ENCODE measurements around the gene DCAF10. TPM values are rescaled to one million over a fixed set of nuclear protein-coding genes. Genes with fewer than 3 reads are reported as not detected.

The DCAF10 gene
- polyA plus RNA-seq, 3 donors = 12.4 to 17.2 (median 14.7) TPM

DNA sequence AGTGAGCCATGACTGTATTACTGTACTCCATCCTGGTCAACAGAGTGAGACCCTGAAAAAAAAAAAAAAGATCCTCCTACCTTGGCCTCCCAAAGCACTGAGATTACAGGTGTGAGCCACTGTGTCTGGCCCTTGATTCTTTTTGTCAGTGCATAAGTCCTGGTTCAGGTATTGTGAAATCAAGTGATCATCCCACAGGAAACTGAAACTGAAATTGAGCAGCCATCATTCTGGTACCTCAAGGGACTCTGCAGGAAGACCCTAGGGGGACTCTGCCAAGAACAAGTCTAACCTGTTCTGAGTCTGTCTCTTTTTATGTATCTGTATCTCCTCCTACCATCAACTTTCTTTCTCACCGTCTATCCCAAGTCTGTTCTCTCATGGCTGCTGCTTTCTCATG lies 1.9 kb upstream of the DCAF10 start:
- Histone ChIP-seq H3K4me2 (replicated peaks; ENCODE audit: extremely low read depth, low read length, poor library complexity, severe bottlenecking) (no peak overlapping the region), H3K79me2 (ENCODE audit: insufficient read depth, low read length) (peaks cover 31% of the 10 kb centered on the region), H3K27ac (ENCODE audit: low read depth in 1 of 2, low read length in 2 of 2) (no peak overlapping the region), H3K4me3 (replicated peaks in 1 of 3; ENCODE audit: low read depth in 2 of 3, low read length in 3 of 3) (no peak overlapping the region), H3K9me3 (replicated peaks in 1 of 2; ENCODE audit: control insufficient read depth in 1 of 2, insufficient read depth in 1 of 2, low read length in 2 of 2) (no peaks in the 10 kb centered on the region), H3K36me3 (replicated peaks in 1 of 2; ENCODE audit: control insufficient read depth in 1 of 2, insufficient read depth in 2 of 2, low read length in 2 of 2) (no peaks in the 10 kb centered on the region), H2AFZ (ENCODE audit: insufficient read depth, low read depth, low read length, poor library complexity, severe bottlenecking) (no peak overlapping the region), H4K20me1 (ENCODE audit: insufficient read depth, low read length) (peaks cover 20% of the 10 kb centered on the region), H3K27me3 (ENCODE audit: control insufficient read depth in 2 of 2, insufficient read depth in 2 of 2, low read length in 2 of 2) (peaks cover 0 to 2% of the 10 kb centered on the region in 2 donors), H3K9ac (ENCODE audit: insufficient read depth, low read length, poor library complexity, severe bottlenecking) (no peak overlapping the region), H3K4me1 (ENCODE audit: control insufficient read depth in 1 of 2, insufficient read depth in 2 of 2, low read length in 2 of 2) (peaks cover 39 to 52% of the 10 kb centered on the region in 2 donors)
- TF ChIP-seq, protein P1, sequence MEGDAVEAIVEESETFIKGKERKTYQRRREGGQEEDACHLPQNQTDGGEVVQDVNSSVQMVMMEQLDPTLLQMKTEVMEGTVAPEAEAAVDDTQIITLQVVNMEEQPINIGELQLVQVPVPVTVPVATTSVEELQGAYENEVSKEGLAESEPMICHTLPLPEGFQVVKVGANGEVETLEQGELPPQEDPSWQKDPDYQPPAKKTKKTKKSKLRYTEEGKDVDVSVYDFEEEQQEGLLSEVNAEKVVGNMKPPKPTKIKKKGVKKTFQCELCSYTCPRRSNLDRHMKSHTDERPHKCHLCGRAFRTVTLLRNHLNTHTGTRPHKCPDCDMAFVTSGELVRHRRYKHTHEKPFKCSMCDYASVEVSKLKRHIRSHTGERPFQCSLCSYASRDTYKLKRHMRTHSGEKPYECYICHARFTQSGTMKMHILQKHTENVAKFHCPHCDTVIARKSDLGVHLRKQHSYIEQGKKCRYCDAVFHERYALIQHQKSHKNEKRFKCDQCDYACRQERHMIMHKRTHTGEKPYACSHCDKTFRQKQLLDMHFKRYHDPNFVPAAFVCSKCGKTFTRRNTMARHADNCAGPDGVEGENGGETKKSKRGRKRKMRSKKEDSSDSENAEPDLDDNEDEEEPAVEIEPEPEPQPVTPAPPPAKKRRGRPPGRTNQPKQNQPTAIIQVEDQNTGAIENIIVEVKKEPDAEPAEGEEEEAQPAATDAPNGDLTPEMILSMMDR (IDR thresholded peaks at IDR 0.05) = no peak
- no peak overlapping the region for H3K27ac Mint-ChIP-seq
- H3K9me3 Mint-ChIP-seq = no peaks in the 10 kb centered on the region
- WGBS (ENCODE audit: insufficient coverage) = 100% methylated on average over 1 of the region's 1 CpG
- no peak overlapping the region for H3K4me3 Mint-ChIP-seq
- DNase-seq = no peak
- peaks cover 0 to 4% (median 1%) of the 10 kb centered on the region in 3 donors for H3K27me3 Mint-ChIP-seq (ENCODE audit: low read depth in 3 of 3)
- peaks cover 49% of the 10 kb centered on the region for H3K4me1 Mint-ChIP-seq
- intact Hi-C loops (cut with micrococcal nuclease) = no loop called here
- H3K36me3 Mint-ChIP-seq = peaks cover 7 to 10% of the 10 kb centered on the region in 2 donors

DNA sequence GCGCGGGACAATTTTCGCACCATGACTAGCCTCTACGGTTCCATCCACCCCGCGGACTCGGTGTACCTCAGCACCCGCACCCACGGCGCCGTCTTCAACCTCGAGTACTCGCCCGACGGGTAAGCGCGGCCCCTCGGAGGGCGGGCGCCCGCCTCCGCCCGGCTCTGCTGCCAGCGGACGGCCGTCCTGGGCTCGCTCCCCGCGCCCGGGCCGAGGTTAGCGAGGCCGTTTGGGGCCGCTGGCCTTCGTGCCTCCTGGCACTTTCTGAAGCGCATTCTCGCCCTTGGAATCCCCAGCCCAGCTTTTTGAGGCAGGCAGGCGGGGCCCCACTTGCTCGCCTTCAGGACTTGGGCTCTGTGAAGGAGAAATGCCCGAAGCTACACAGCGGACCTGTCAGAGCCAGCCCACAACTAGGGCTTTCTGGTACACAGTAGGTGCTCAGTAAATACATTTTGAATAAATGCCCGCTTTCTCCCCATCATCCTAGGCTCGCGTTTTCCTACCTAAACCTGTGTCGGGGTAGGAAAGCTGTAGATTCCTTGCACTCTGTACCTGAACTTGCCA lies 772 bp downstream of the DCAF10 start:
- H3K27me3 ChIP-seq (ENCODE audit: control insufficient read depth in 2 of 2, insufficient read depth in 2 of 2, low read length in 2 of 2) = no peaks in the 10 kb centered on the region
- H2AFZ ChIP-seq (ENCODE audit: insufficient read depth, low read depth, low read length, poor library complexity, severe bottlenecking) = peak overlapping the region; percentile 95
- H3K4me1 ChIP-seq (ENCODE audit: control insufficient read depth in 1 of 2, insufficient read depth in 2 of 2, low read length in 2 of 2) = peaks cover 28 to 42% of the 10 kb centered on the region in 2 donors
- WGBS (ENCODE audit: insufficient coverage) = 3% methylated on average over 43 of the region's 45 CpGs
- H3K9me3 ChIP-seq (replicated peaks in 1 of 2; ENCODE audit: control insufficient read depth in 1 of 2, insufficient read depth in 1 of 2, low read length in 2 of 2) = no peaks in the 10 kb centered on the region
- H3K4me3 ChIP-seq (replicated peaks in 1 of 3; ENCODE audit: low read depth in 2 of 3, low read length in 3 of 3) = peak overlapping the region; percentile 77 to 90 (median 85)
- peaks cover 58% of the 10 kb centered on the region for H3K79me2 ChIP-seq (ENCODE audit: insufficient read depth, low read length)
- H3K9ac ChIP-seq (ENCODE audit: insufficient read depth, low read length, poor library complexity, severe bottlenecking) = peak overlapping the region; percentile 83
- H3K27me3 Mint-ChIP-seq (ENCODE audit: low read depth in 3 of 3) = peaks cover 0 to 1% (median 1%) of the 10 kb centered on the region in 3 donors
- H3K9me3 Mint-ChIP-seq = no peaks in the 10 kb centered on the region
- intact Hi-C loops (cut with micrococcal nuclease) = loop anchor here (5.0 to 10.0 kb wide), 4 partner anchors 101 to 317 kb away; partner anchors contain the start of genes POLR1E (in 1 of the 2), SLC25A51 (in 1 of the 2) and TOMM5 (in 1 of the 2)
- DNase-seq = no peak
- TF ChIP-seq, protein P1 (IDR thresholded peaks at IDR 0.05) = no peak
- H3K4me3 Mint-ChIP-seq = peak overlapping the region; percentile 92 to 98
- peak overlapping the region in 5 of 7 donors; percentile 33 to 72 (median 50) for H3K27ac Mint-ChIP-seq
- H3K4me1 Mint-ChIP-seq = peaks cover 39% of the 10 kb centered on the region
- H3K36me3 ChIP-seq (replicated peaks in 1 of 2; ENCODE audit: control insufficient read depth in 1 of 2, insufficient read depth in 2 of 2, low read length in 2 of 2) = peaks cover 0 to 4% of the 10 kb centered on the region in 2 donors
- peak overlapping the region in 1 of 2 donors; percentile 83 for H3K27ac ChIP-seq (ENCODE audit: low read depth in 1 of 2, low read length in 2 of 2)
- H4K20me1 ChIP-seq (ENCODE audit: insufficient read depth, low read length) = peaks cover 36% of the 10 kb centered on the region
- H3K4me2 ChIP-seq (replicated peaks; ENCODE audit: extremely low read depth, low read length, poor library complexity, severe bottlenecking) = peak overlapping the region; percentile 92
- H3K36me3 Mint-ChIP-seq = peaks cover 10% of the 10 kb centered on the region in 2 donors
